ENCODE results near the gene LDLRAD4.

Gene LDLRAD4

DNA sequence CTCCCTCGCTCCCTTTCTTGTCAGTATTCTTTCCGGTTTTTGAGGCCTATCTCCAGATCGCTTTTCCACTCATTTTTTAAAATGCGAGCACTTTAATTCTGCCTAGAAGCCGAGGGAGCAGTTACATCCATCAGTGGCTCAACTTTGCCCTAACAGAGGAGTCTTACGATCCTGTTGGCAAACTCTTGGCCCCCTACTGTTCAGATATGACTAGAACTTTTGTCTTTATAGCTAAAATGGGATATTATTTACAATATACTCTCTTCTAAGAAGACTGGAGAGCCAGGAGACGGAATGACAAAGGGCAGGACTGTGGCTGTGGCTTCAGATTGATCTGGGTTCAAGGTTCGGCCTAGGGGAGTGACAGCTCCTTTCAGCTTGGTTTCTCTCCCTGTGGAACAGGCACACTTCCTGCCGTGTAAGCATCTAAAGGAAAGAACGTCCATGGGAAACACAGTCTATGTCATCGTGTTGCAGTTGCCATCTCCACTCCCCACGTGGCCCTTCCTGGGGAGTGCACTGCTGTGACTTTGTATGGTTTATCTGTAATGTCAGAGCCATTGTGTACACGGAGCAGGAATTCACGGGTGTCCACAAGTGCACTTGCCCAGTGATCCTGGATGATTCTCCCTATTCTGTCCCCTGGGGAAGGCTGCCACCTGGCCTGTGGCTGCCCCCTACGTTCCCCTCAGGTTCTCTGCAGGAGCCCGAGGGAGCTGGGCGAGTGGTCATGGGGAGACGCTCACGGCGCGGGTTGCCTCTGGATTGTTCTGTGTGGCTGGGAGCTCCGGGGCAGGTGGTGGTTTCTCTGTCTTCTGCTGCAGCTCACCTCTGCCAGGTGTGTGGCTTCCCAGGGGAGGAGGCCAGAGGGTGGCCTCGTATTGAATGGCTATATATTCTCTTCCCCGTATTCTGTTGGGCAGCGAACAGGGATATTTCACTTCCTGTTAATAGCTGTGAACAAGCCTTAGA lies 222.0 kb downstream of the LDLRAD4 start:
- no peak overlapping the region for H4K91ac ChIP-seq (ENCODE audit: low read length)
- H3K9ac ChIP-seq (ENCODE audit: low read length) = no peak overlapping the region
- no peak overlapping the region for H4K8ac ChIP-seq (ENCODE audit: low read length)
- H3K79me1 ChIP-seq (replicated peaks; ENCODE audit: low read length, poor library complexity, severe bottlenecking) = no peaks in the 10 kb centered on the region
- no peaks in the 10 kb centered on the region for H3K9me3 ChIP-seq (ENCODE audit: control insufficient read depth, low read length)
- DNase-seq = no peak
- peaks cover 8 to 11% of the 10 kb centered on the region in 2 experiments for H3K27me3 ChIP-seq (ENCODE audit: control insufficient read depth in 1 of 2, insufficient read depth in 1 of 2, low read length in 2 of 2)
- H3K4ac ChIP-seq (ENCODE audit: low read depth in 1 of 2, low read length in 2 of 2) = no peak overlapping the region
- H2BK5ac ChIP-seq (ENCODE audit: low read depth, low read length, poor library complexity, severe bottlenecking) = no peak overlapping the region
- H3K23ac ChIP-seq (ENCODE audit: low read length in 2 of 2) = no peak overlapping the region
- H2BK12ac ChIP-seq (ENCODE audit: low read length in 2 of 2) = no peak overlapping the region
- H3K36me3 ChIP-seq (ENCODE audit: control insufficient read depth in 1 of 2, insufficient read depth in 2 of 2, low read depth in 1 of 2, low read length in 2 of 2) = no peaks in the 10 kb centered on the region
- H3K4me2 ChIP-seq (ENCODE audit: low read length, poor library complexity, severe bottlenecking) = no peak overlapping the region
- H3K27ac ChIP-seq (ENCODE audit: low read length, poor library complexity, severe bottlenecking) = no peak overlapping the region
- no peak overlapping the region for H3K14ac ChIP-seq (ENCODE audit: low read length in 2 of 2)
- H2AK5ac ChIP-seq (ENCODE audit: low read length, severe bottlenecking) = no peak overlapping the region
- peaks cover 3% of the 10 kb centered on the region for H3K4me1 ChIP-seq (ENCODE audit: control insufficient read depth, insufficient read depth, low read depth, low read length)
- 87% methylated on average over 24 of the region's 25 CpGs for WGBS
- no peak overlapping the region for H3K4me3 ChIP-seq (ENCODE audit: insufficient read depth in 1 of 2, low read depth in 1 of 2, low read length in 2 of 2)
- no peak overlapping the region for H2BK15ac ChIP-seq (ENCODE audit: low read depth, poor library complexity, severe bottlenecking)
- no peak overlapping the region for H2AFZ ChIP-seq (ENCODE audit: low read depth, low read length)
- no peak overlapping the region for H2BK120ac ChIP-seq (ENCODE audit: low read depth, low read length)
- no peak overlapping the region for H3K18ac ChIP-seq (ENCODE audit: low read depth in 1 of 2, low read length in 2 of 2)

DNA sequence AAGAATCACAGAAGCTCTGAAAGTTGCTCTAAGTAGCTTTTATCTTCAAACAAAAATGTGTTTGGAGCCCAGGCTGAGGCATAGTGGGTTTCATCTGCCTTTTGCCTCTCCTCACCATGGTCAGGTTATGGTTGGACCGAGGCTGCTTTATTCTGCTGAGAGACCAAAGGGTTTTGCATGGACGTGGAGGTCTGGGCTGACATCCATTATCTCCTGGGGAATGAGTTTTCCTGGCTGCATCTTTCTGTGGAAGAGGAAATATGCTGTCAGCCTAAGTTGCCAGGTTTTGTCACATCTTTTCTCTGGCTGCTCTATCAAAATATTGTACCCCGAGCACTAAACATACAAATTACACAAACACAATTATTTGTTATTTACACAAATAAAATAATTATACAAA lies 223.2 kb downstream of the LDLRAD4 start:
- Histone ChIP-seq H2BK5ac (ENCODE audit: low read depth, low read length, poor library complexity, severe bottlenecking) (no peak overlapping the region), H3K14ac (ENCODE audit: low read length in 2 of 2) (no peak overlapping the region), H3K4ac (ENCODE audit: low read depth in 1 of 2, low read length in 2 of 2) (no peak overlapping the region), H2AK5ac (ENCODE audit: low read length, severe bottlenecking) (no peak overlapping the region), H2BK120ac (ENCODE audit: low read depth, low read length) (no peak overlapping the region), H2BK12ac (ENCODE audit: low read length in 2 of 2) (no peak overlapping the region), H4K8ac (ENCODE audit: low read length) (no peak overlapping the region), H3K79me1 (replicated peaks; ENCODE audit: low read length, poor library complexity, severe bottlenecking) (no peaks in the 10 kb centered on the region), H2BK15ac (ENCODE audit: low read depth, poor library complexity, severe bottlenecking) (no peak overlapping the region), H3K27ac (ENCODE audit: low read length, poor library complexity, severe bottlenecking) (no peak overlapping the region), H3K4me1 (ENCODE audit: control insufficient read depth, insufficient read depth, low read depth, low read length) (peaks cover 7% of the 10 kb centered on the region), H3K9me3 (ENCODE audit: control insufficient read depth, low read length) (no peaks in the 10 kb centered on the region), H3K36me3 (ENCODE audit: control insufficient read depth in 1 of 2, insufficient read depth in 2 of 2, low read depth in 1 of 2, low read length in 2 of 2) (no peaks in the 10 kb centered on the region), H4K91ac (ENCODE audit: low read length) (no peak overlapping the region), H3K18ac (ENCODE audit: low read depth in 1 of 2, low read length in 2 of 2) (no peak overlapping the region), H3K9ac (ENCODE audit: low read length) (no peak overlapping the region), H3K4me3 (ENCODE audit: insufficient read depth in 1 of 2, low read depth in 1 of 2, low read length in 2 of 2) (no peak overlapping the region), H3K23ac (ENCODE audit: low read length in 2 of 2) (no peak overlapping the region), H2AFZ (ENCODE audit: low read depth, low read length) (no peak overlapping the region), H3K27me3 (ENCODE audit: control insufficient read depth in 1 of 2, insufficient read depth in 1 of 2, low read length in 2 of 2) (peaks cover 13 to 21% of the 10 kb centered on the region in 2 experiments), H3K4me2 (ENCODE audit: low read length, poor library complexity, severe bottlenecking) (no peak overlapping the region)
- WGBS = 66% methylated on average over 2 of the region's 3 CpGs
- no peak for DNase-seq

- no peak overlapping the region for H2BK12ac ChIP-seq (ENCODE audit: low read length in 2 of 2)
- H3K4ac ChIP-seq (ENCODE audit: low read depth in 1 of 2, low read length in 2 of 2) = no peak overlapping the region
- no peak overlapping the region for H3K9ac ChIP-seq (ENCODE audit: low read length)
- no peak overlapping the region for H2BK120ac ChIP-seq (ENCODE audit: low read depth, low read length)
- no peak overlapping the region for H2AK5ac ChIP-seq (ENCODE audit: low read length, severe bottlenecking)
- no peak overlapping the region for H2BK15ac ChIP-seq (ENCODE audit: low read depth, poor library complexity, severe bottlenecking)
- H2AFZ ChIP-seq (ENCODE audit: low read depth, low read length) = no peak overlapping the region
- no peak overlapping the region for H3K27ac ChIP-seq (ENCODE audit: low read length, poor library complexity, severe bottlenecking)
- no peak overlapping the region for H3K4me3 ChIP-seq (ENCODE audit: insufficient read depth in 1 of 2, low read depth in 1 of 2, low read length in 2 of 2)
- H3K18ac ChIP-seq (ENCODE audit: low read depth in 1 of 2, low read length in 2 of 2) = no peak overlapping the region
- no peak for DNase-seq
- H3K36me3 ChIP-seq (ENCODE audit: control insufficient read depth in 1 of 2, insufficient read depth in 2 of 2, low read depth in 1 of 2, low read length in 2 of 2) = no peaks in the 10 kb centered on the region
- H4K8ac ChIP-seq (ENCODE audit: low read length) = no peak overlapping the region
- H3K9me3 ChIP-seq (ENCODE audit: control insufficient read depth, low read length) = no peaks in the 10 kb centered on the region
- H3K23ac ChIP-seq (ENCODE audit: low read length in 2 of 2) = no peak overlapping the region
- no peak overlapping the region for H3K14ac ChIP-seq (ENCODE audit: low read length in 2 of 2)
- 85% methylated on average over 17 of the region's 17 CpGs for WGBS
- H3K79me1 ChIP-seq (replicated peaks; ENCODE audit: low read length, poor library complexity, severe bottlenecking) = no peaks in the 10 kb centered on the region
- H3K27me3 ChIP-seq (ENCODE audit: control insufficient read depth in 1 of 2, insufficient read depth in 1 of 2, low read length in 2 of 2) = peaks cover 14 to 21% of the 10 kb centered on the region in 2 experiments
- no peak overlapping the region for H3K4me2 ChIP-seq (ENCODE audit: low read length, poor library complexity, severe bottlenecking)
- H2BK5ac ChIP-seq (ENCODE audit: low read depth, low read length, poor library complexity, severe bottlenecking) = no peak overlapping the region
- no peak overlapping the region for H4K91ac ChIP-seq (ENCODE audit: low read length)
- H3K4me1 ChIP-seq (ENCODE audit: control insufficient read depth, insufficient read depth, low read depth, low read length) = peaks cover 7% of the 10 kb centered on the region
These were observed 223.9 kb downstream of the LDLRAD4 start for GRCh38 chr18:13442451-13442850.

GRCh38 chr18:13443552-13443951 lies 225.0 kb downstream of the LDLRAD4 start:
- DNase-seq = no peak
- H2BK120ac ChIP-seq (ENCODE audit: low read depth, low read length) = no peak overlapping the region
- H3K27ac ChIP-seq (ENCODE audit: low read length, poor library complexity, severe bottlenecking) = no peak overlapping the region
- no peak overlapping the region for H2BK5ac ChIP-seq (ENCODE audit: low read depth, low read length, poor library complexity, severe bottlenecking)
- H3K4ac ChIP-seq (ENCODE audit: low read depth in 1 of 2, low read length in 2 of 2) = no peak overlapping the region
- H3K14ac ChIP-seq (ENCODE audit: low read length in 2 of 2) = no peak overlapping the region
- H2AFZ ChIP-seq (ENCODE audit: low read depth, low read length) = no peak overlapping the region
- H3K4me3 ChIP-seq (ENCODE audit: insufficient read depth in 1 of 2, low read depth in 1 of 2, low read length in 2 of 2) = no peak overlapping the region
- H3K79me1 ChIP-seq (replicated peaks; ENCODE audit: low read length, poor library complexity, severe bottlenecking) = no peaks in the 10 kb centered on the region
- no peaks in the 10 kb centered on the region for H3K36me3 ChIP-seq (ENCODE audit: control insufficient read depth in 1 of 2, insufficient read depth in 2 of 2, low read depth in 1 of 2, low read length in 2 of 2)
- H3K23ac ChIP-seq (ENCODE audit: low read length in 2 of 2) = no peak overlapping the region
- H3K27me3 ChIP-seq (ENCODE audit: control insufficient read depth in 1 of 2, insufficient read depth in 1 of 2, low read length in 2 of 2) = peaks cover 11 to 28% of the 10 kb centered on the region in 2 experiments
- 54% methylated on average over 6 of the region's 14 CpGs for WGBS
- H4K8ac ChIP-seq (ENCODE audit: low read length) = no peak overlapping the region
- peaks cover 10% of the 10 kb centered on the region for H3K4me1 ChIP-seq (ENCODE audit: control insufficient read depth, insufficient read depth, low read depth, low read length)
- H4K91ac ChIP-seq (ENCODE audit: low read length) = no peak overlapping the region
- H2AK5ac ChIP-seq (ENCODE audit: low read length, severe bottlenecking) = no peak overlapping the region
- no peak overlapping the region for H2BK12ac ChIP-seq (ENCODE audit: low read length in 2 of 2)
- no peak overlapping the region for H3K9ac ChIP-seq (ENCODE audit: low read length)
- no peaks in the 10 kb centered on the region for H3K9me3 ChIP-seq (ENCODE audit: control insufficient read depth, low read length)
- no peak overlapping the region for H3K18ac ChIP-seq (ENCODE audit: low read depth in 1 of 2, low read length in 2 of 2)
- H3K4me2 ChIP-seq (ENCODE audit: low read length, poor library complexity, severe bottlenecking) = no peak overlapping the region
- no peak overlapping the region for H2BK15ac ChIP-seq (ENCODE audit: low read depth, poor library complexity, severe bottlenecking)

Data from mesenchymal stem cell (in vitro differentiated cells and primary cell).